ENCODE data around the gene DZIP1L. TPM values are rescaled to one million over a fixed set of nuclear protein-coding genes. Genes with fewer than 3 reads are reported as not detected.

Gene DZIP1L, protein sequence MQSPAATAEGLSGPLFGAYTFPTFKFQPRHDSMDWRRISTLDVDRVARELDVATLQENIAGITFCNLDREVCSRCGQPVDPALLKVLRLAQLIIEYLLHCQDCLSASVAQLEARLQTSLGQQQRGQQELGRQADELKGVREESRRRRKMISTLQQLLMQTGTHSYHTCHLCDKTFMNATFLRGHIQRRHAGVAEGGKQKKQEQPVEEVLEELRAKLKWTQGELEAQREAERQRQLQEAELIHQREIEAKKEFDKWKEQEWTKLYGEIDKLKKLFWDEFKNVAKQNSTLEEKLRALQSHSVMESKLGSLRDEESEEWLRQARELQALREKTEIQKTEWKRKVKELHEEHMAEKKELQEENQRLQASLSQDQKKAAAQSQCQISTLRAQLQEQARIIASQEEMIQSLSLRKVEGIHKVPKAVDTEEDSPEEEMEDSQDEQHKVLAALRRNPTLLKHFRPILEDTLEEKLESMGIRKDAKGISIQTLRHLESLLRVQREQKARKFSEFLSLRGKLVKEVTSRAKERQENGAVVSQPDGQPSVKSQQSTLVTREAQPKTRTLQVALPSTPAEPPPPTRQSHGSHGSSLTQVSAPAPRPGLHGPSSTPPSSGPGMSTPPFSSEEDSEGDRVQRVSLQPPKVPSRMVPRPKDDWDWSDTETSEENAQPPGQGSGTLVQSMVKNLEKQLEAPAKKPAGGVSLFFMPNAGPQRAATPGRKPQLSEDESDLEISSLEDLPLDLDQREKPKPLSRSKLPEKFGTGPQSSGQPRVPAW
- 4.6 to 9.4 TPM (median 5.9 TPM) in 5 replicates for total RNA-seq (2022; extraction: Qiagen RNA extraction; ENCODE audit: low read depth)

GRCh38 chr3:138114988-138115971, at the start of gene DZIP1L:
TSS of gene DZIP1L (minus strand) at chr3:138115608. CDS start at chr3:138103971, 11,637 bp downstream.

DNA sequence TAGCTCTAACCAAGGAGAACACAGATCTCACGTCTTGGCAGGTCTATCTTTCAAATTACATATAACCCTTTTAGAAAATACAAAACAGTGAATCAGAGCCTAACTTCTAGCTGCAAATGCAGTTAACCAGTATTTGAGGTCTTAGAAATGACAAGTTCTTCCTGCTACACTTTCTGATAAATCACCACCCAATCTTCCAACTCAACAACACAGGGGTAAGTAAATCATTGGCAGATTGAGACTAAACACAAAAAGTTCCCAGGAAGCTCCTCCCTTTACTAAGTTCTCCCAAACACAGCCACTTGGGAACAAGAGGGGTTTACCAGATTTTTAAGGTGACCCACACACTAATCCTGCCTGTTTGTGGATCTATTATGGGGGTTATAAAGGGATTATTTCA, 16.8 kb upstream of the DZIP1L start, which contains the start of gene A4GNT:
Gene A4GNT, minus strand, starts transcription at position 152 of the 400 bp plus-strand sequence. CDS start 1,134 bp downstream, outside the sequence.

Other genes starting within 250 kb of the DZIP1L start
- gene CLDN18, start 105.4 kb downstream of the DZIP1L start, total RNA-seq (2022; extraction: Qiagen RNA extraction; ENCODE audit: low read depth), result not detected in 5 replicates
- not detected in 5 replicates for gene A4GNT, start 16.8 kb upstream of the DZIP1L start, total RNA-seq (2022; extraction: Qiagen RNA extraction; ENCODE audit: low read depth)
- gene DBR1, start 59.3 kb upstream of the DZIP1L start, total RNA-seq (2022; extraction: Qiagen RNA extraction; ENCODE audit: low read depth), result 11.5 to 12.6 TPM (median 11.9 TPM) in 5 replicates
- gene ARMC8, start 71.7 kb upstream of the DZIP1L start, total RNA-seq (2022; extraction: Qiagen RNA extraction; ENCODE audit: low read depth), result 20.5 to 28.2 TPM (median 22.9 TPM) in 5 replicates
- not detected in 5 replicates for gene NME9, start 214.2 kb upstream of the DZIP1L start, total RNA-seq (2022; extraction: Qiagen RNA extraction; ENCODE audit: low read depth)
- gene MRAS, start 233.0 kb upstream of the DZIP1L start, total RNA-seq (2022; extraction: Qiagen RNA extraction; ENCODE audit: low read depth), result 8.2 to 10.2 TPM (median 9.1 TPM) in 5 replicates

Data from A549 treated with CpdA at 1 μM for 4 hours (cell line).